Middle frontal gyrus (tissue), 1 donor: ENCODE results near the gene SLC38A10.
"Not testable (repeated sequence)": the region's sequence is repeated elsewhere in the genome, so short reads cannot be mapped to it uniquely, and the experiment has no call there.

Source experiments
- DNase-seq: peaks from one replicate; pipeline ENCODE4 v3.0.0-alpha.2; 2015; ENCODE audit warnings: low spot score; ENCODE audit errors: extremely low spot score

Gene SLC38A10

GRCh38 chr17:81231766-81232581, 63.1 kb downstream of the SLC38A10 start:
- no peak for DNase-seq

GRCh38 chr17:81231121-81231645, 63.9 kb downstream of the SLC38A10 start:
- no peak for DNase-seq

GRCh38 chr17:81230043-81230820, 64.9 kb downstream of the SLC38A10 start:
- no peak for DNase-seq

GRCh38 chr17:81229666-81229920, 65.5 kb downstream of the SLC38A10 start:
- no peak for DNase-seq

- no peak for DNase-seq
Measured at GRCh38 chr17:81228834-81229665, 66.1 kb downstream of the SLC38A10 start.

GRCh38 chr17:81228420-81228819, 66.7 kb downstream of the SLC38A10 start:
- no peak for DNase-seq

- not testable (repeated sequence) for DNase-seq
Measured at GRCh38 chr17:81227630-81228029, 67.5 kb downstream of the SLC38A10 start.

GRCh38 chr17:81223762-81224130, 71.4 kb downstream of the SLC38A10 start:
- DNase-seq = no peak

- peak; percentile 95 for DNase-seq
Measured at GRCh38 chr17:81222906-81223761, 72.0 kb downstream of the SLC38A10 start, which contains the start of gene CEP131. Gene CEP131, minus strand, starts transcription at chr17:81222965. Its CDS starts 2,909 bp downstream, at chr17:81220056.

GRCh38 chr17:81222620-81222905, 72.5 kb downstream of the SLC38A10 start:
- DNase-seq = no peak

- DNase-seq = no peak
Measured at GRCh38 chr17:81221842-81222619, 73.1 kb downstream of the SLC38A10 start.

- DNase-seq = no peak
Measured at GRCh38 chr17:81221371-81221841, 73.7 kb downstream of the SLC38A10 start.

- no peak for DNase-seq
Measured at GRCh38 chr17:81219476-81220180, 75.5 kb downstream of the SLC38A10 start.

GRCh38 chr17:81218991-81219390, 76.1 kb downstream of the SLC38A10 start:
- no peak for DNase-seq

GRCh38 chr17:81218459-81218858, 76.6 kb downstream of the SLC38A10 start:
- DNase-seq = no peak

GRCh38 chr17:81217491-81217890, 77.6 kb downstream of the SLC38A10 start:
- DNase-seq = no peak

GRCh38 chr17:81213978-81214377, 81.1 kb downstream of the SLC38A10 start:
- DNase-seq = no peak

GRCh38 chr17:81212365-81212764, 82.7 kb downstream of the SLC38A10 start:
- no peak for DNase-seq

- no peak for DNase-seq
Measured at GRCh38 chr17:81210868-81211267, 84.2 kb downstream of the SLC38A10 start.
